ENCODE measurements around the gene COL4A6.
"Not testable (repeated sequence)": the region's sequence is repeated elsewhere in the genome, so short reads cannot be mapped to it uniquely, and the experiment has no call there.

COL4A6 gene

DNA sequence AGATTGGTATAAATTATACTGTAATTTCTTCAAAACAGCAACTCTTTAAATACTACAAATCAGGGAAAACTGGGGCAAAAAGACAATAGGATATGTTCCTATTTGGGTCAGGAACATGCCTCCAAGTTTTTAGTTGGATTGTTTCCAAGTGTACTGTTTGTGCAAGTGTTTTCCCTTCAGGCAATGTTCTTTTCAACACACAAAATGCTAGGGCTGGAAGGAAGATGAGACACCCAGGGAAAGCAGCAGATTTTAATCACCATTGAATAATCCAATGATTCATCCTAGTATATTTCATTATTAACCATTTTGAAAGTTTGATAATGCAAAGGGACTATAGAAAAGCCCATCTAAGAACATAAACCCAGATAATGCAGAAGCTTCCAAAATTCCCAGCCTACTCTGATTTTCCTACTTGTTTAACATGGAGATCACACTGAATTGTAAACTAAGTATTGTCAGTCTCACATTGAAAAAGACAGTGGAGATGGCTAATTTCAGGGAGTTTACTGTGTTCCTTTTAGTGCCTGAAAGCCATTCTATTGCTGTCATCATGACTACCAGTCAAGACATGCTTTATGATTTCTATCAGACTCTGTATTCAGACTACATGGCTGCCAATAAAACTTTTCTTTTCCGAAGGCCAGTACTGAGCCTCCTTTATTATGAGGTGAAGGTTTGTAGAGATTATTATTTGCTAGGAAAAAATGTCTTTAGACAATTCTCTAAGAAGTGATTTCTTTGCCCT is 38.6 kb downstream of the COL4A6 start:
- DNase-seq = no peak

DNA sequence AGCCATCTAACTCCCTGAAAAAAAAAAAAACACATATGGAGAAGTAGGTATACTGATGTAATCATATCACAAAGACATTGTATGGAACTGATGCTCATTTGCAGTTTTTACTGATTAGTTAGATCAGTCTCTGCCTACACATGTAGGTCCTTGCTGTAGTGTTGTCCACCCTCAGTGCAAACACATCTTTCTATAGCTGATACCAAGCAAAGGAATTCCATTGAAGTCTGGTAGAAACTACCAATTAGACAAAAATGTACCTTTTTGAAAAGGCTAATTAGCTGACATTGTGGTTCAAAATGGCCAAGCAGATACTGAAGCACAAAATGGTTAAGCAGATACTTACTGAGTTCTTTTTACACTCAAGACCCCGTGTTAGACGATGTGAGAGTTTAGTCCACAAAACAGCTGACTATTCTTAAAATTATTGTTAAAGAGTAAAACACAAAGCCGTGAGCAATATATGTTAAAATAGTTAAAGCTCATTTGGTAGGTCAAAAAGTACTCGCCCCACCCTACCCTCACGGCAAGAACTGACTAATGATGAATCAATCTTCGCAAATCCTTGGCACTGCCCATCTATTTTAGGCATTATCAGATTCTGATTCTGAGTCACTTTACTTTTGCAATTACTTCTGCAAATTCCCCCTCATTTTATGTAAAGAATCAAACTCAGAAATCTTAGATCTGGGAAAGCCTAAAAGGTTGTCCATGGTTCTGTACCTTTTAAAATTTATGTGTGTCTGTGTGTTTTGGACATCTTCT is 40.4 kb downstream of the COL4A6 start:
- no peak for DNase-seq

GRCh38 chrX:108396986-108397385 is 41.2 kb downstream of the COL4A6 start:
- DNase-seq = no peak

DNA sequence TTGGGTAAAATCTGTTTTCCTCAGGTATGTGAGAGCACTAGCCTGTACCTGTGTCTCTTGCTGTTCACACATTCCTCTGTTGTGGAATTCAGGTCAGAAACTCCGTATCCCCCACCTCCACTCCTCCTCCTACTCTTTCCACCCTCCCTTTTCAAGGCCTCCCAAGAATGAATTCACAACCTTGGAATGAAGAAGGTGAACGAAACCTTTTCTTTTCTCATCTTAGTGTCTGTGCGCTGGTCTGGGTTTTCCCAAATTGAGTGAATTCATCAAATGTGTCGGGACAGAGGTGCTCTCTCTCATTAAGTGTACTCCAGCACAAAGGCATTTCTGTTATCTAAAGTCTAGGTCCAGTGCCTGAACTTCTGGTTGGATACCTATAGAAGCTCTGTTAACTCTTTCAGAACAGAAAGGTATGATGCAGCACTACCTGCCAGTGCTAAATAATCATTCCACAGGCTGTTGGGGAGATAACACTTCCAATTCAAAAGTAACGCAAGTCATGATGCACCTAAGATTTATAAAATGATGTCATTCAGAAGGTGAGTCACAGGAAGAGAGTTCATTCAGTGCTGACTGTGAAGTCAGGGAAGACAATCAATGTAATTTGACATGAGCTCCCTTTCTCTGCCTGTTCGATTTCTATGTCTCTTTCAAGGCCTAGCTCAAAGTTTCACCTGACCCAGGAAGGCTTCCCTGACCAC is 41.9 kb downstream of the COL4A6 start:
- no peak for DNase-seq

DNA sequence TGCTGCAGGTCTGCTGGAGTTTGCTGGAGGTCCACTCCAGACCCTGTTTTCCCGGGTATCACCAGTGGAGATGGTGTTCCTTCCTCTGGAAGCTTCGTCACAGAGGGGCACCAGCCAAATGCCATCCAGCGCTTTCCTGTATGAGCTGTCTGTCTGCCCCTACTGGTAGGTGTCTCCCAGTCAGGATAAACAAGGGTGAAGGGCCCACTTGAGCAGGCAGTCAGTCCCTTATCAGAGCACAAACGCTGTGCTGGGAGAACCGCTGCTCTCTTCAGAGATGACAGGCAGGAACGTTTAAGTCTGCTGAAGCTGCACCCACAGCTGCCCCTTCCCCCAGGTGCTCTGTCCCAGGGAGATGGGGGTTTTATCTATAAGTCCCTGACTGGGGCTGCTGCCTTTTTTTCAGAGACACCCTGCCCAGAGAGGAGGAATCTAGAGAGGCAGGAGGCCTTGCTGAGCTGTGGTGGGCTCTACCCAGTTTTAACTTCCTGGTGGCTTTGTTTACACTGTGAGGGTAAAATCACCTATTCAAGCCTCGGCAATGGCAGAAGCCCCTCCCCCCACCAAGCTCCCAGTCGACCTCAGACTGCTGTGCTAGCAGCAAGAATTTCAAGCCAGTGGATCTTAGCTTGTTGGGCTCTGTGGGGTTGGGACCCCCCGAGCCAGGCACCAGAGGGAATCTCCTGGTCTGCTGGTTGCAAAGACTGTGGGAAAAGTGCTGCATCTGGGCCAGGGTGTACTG is 47.1 kb downstream of the COL4A6 start:
- not testable (repeated sequence) for DNase-seq

GRCh38 chrX:108384783-108385182 is 53.4 kb downstream of the COL4A6 start:
- DNase-seq = no peak

DNA sequence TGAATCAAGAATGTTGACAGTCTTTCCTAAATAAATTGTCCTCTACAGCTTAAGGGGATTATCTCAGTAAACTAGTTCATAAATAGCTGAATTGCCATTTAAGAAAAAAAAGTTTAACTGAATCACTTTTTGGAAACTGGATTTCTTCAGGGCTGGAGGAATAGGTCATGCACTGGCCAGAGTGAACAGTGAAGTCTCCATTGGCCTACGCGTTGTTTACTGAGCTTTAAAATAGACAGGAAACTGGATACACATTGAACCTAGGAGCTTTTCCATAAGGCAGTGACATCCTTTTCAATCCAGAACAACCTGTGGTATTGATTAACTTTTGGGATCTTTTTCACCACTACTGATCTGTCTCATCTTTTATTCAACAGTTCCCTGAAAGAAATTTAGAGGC is 58.0 kb downstream of the COL4A6 start:
- no peak for DNase-seq

GRCh38 chrX:108376821-108377220 is 61.4 kb downstream of the COL4A6 start:
- DNase-seq = not testable (repeated sequence)

DNA sequence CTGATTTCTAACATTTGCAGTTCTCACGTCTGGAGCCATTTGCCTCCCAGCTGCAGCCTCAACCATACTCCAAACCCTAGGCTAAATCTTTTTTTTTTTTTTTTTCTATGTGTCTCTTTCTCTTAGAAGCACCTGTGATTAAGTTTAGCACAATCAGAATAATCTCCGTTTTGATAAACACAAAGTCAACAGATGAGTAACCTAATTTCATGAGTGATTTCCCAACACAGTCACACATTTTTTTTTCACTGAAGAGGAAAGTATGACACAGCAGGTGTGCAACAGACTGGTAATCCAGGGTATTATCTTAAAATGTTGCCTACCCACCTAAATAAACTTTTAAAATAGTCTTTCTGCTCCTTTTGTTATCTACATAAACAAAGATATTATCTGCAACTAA is 62.6 kb downstream of the COL4A6 start:
- not testable (repeated sequence) for DNase-seq

GRCh38 chrX:108366644-108367406 is 71.4 kb downstream of the COL4A6 start:
- DNase-seq = no peak

DNA sequence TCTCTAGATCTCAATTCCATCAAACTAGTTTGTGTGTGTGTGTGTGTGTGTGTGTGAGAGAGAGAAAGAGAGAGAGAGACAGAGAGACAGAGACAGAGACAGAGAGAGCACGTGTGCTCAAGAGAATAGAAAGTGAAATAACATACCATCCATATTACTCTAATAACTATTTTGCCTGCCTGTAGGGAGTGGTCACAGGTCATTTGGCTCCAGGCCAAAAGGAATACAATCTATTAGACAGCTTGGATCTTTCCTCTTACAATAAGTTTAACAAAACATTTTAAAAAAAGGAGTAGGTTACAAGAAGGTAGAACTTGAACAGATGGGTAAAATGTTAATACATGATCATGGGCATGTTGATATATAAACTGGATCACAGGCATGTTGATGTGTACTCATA is 76.2 kb downstream of the COL4A6 start:
- DNase-seq = no peak

GRCh38 chrX:108361316-108361715 is 76.9 kb downstream of the COL4A6 start:
- no peak for DNase-seq

DNA sequence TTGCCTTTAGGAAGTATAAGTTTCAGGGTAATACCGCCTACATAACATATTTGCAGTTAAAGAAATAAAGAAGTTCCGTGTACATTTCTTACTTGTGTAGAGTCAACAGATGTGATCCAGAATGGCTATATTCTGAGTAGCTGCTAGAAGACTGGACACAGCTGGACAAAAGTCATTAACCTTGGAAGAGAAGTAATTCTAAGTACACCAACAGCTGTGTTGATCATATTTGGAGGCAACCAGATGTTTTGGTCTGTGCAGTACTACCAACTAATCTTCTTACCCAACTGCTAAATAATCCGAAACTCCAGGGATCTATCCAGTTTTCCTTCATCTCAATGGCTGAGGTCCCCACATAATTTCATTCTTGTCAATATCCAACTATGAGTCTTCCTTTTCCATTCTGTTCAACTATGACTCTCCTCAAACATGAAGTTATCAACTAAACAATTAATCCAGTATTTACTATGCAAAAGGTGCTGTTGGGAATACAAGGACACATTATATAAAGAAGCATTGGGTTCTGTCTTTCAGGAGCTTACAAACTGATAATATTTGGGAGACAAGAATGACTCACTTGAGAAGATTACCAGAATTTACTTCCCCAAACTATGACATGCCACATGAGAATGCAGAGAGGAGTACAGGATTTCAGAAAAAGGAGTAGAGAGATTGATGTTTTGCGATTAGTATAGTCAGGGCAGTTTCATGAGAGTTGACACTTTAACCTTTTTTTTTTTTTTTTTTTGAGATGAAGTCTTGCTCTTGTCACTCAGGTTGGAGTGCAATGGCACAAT is 78.2 kb downstream of the COL4A6 start:
- no peak for DNase-seq

DNA sequence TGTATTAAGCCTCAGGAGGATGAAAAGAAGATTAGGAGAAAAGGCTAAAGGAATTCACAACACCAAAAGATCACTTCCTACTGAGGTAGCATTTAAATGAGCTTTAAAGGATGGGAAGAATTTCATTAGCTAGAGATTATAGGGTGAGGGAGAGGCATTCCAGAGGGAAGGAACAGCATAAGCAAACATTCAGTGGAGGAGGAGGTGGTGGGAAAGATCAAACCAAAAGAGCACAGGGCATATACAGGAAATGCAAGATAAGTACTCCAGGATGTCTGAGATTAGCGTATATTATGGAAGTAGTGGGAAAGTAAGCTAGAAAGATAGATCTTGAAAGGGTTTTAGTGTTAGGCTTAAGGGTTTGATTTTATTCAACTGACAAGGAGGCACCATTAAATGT is 84.8 kb downstream of the COL4A6 start:
- DNase-seq = no peak

DNA sequence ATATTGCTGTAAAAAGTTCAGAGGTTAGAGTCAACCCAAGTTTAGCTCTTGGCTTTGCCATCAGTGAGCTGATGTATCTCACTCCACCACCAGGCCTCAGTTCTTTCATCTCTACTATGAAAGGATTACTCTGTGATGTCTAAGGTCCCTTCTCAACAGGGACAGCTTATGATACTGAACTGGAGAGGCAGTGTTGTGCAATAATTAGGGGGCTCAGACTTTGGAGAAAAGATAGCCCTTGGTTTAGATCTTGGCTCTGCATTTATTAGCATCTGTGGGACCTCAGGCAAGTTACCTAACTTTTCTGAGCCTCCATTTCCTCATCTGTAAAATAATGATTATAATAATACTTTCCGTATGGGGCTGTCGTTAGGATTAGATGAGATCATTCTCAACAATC is 89.0 kb downstream of the COL4A6 start:
- DNase-seq = no peak

- DNase-seq = no peak
Observed at GRCh38 chrX:108348525-108348924, 89.7 kb downstream of the COL4A6 start.

GRCh38 chrX:108347800-108348199 is 90.4 kb downstream of the COL4A6 start:
- DNase-seq = no peak

DNA sequence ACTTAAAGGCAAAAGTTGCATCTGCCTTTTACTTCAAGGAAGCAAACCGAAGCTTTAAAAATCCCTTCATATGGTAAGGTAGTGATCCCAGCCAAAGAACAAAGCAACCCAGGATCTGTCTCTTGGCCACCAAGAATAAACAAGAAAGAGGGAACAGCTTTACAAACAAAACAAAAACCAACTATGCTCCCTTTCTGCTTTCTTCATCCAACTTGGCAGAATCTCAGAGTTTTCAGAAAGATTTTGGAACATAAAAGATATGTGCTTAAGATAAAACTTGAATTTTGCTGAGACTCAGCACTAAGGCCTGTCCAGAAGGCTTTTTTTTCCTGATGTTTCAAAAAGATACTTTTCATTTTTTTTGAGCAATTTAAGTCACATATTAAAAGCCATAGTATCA is 94.0 kb downstream of the COL4A6 start:
- no peak for DNase-seq

DNA sequence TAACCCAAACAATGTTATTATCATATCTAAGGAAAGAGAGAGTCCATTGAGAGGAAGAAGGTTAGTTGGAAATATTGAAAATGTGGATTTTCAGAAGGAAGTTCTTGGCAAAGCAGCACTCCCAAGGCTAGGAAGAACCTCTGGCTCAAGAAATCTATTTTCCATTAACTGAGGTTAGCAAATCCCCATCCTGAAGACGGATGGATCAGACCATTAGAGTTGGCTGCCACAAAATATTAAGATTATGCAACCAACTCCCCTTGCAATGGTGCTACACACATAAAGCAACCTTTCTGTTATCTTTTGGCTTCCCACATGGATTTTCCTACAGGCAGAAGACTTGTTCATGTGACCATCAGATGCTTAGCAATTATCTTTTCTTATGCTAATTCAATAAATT is 96.3 kb downstream of the COL4A6 start:
- no peak for DNase-seq

DNA sequence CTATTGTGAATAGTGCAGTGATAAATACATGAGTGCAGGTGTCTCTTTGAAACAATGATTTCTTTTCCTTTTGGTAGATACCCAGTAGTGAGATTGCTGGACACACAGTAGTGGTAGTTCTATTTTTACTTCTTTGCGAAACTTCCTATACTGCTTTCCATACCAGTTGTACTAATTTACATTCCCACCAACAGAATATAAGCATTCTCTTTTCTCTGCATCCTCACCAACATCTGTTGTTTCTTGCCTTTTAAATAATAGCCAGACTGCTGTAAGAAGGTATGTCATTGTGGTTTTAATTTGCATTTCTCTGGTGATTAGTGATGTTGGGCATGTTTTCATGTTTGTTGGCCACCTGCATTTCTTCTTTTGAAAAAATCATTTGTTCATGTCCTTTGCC is 105.9 kb downstream of the COL4A6 start:
- DNase-seq = no peak

GRCh38 chrX:108331126-108331909 is 106.9 kb downstream of the COL4A6 start:
- DNase-seq = no peak
